Common myeloid progenitor, CD34-positive (primary cell): ENCODE results near the gene CNOT1.
A peak's percentile ranks its signal among the peaks of the same experiment; 100 is the strongest.

ENCODE experiments used
- CTCF ChIA-PET: fragments of 350-600 bp; sonication (Branson Sonifier 250); formaldehyde crosslinking; loops from one replicate; lab custom pipeline; 2021; ENCODE audit warnings: antibody characterized with exemption; lab: Charles Lee
- POLR2A ChIA-PET: fragments of 350-600 bp; sonication (Branson Sonifier 250); formaldehyde crosslinking; loops from one replicate; lab custom pipeline; 2021; ENCODE audit warnings: antibody characterized with exemption; lab: Charles Lee
- DNase-seq, 3 donors: peaks; one replicate each; pipeline versions ENCODE4 v3.0.0 to v3.0.0-alpha.2; 2013
- H3K27ac ChIP-seq, 2 experiments: 1 replicate in 1 of 2; 2 replicates in 1 of 2; pipeline ENCODE4 v1.7.0; 2013; ENCODE audit warnings: inconsistent platforms in 2 of 2, low read length in 2 of 2, mild to moderate bottlenecking in 2 of 2, low read depth in 1 of 2, moderate library complexity in 1 of 2; ENCODE audit not compliant: severe bottlenecking in 2 of 2, insufficient read depth in 1 of 2, poor library complexity in 1 of 2
- H3K27me3 ChIP-seq, 5 experiments: replicated peaks in 2 of 5; 1 replicate in 3 of 5; 2 replicates in 2 of 5; pipeline versions ENCODE4 v1.6.1 to v1.7.0; 2013; ENCODE audit warnings: low read length in 4 of 5, mild to moderate bottlenecking in 2 of 5, moderate library complexity in 2 of 5, inconsistent platforms in 1 of 5; ENCODE audit not compliant: insufficient read depth in 5 of 5, control insufficient read depth in 4 of 5
- H3K36me3 ChIP-seq, 4 experiments: 1 replicate in 2 of 4; 2 replicates in 2 of 4; pipeline versions ENCODE4 v1.6.1 to v1.7.0; 2013; ENCODE audit warnings: low read length in 3 of 4, control low read depth in 1 of 4, mild to moderate bottlenecking in 1 of 4; ENCODE audit not compliant: control insufficient read depth in 4 of 4, insufficient read depth in 4 of 4
- H3K4me1 ChIP-seq, 4 experiments: 1 replicate in 3 of 4; 2 replicates in 1 of 4; pipeline versions ENCODE4 v1.6.1 to v1.7.1; 2013; ENCODE audit warnings: low read length in 3 of 4, mild to moderate bottlenecking in 3 of 4, control low read depth in 1 of 4, inconsistent platforms in 1 of 4, moderate library complexity in 1 of 4; ENCODE audit not compliant: control insufficient read depth in 4 of 4, insufficient read depth in 4 of 4; ENCODE audit errors: control extremely low read depth in 1 of 4
- H3K4me3 ChIP-seq, 7 experiments: 1 replicate in 4 of 7; 2 replicates in 3 of 7; pipeline versions ENCODE4 v1.5.1 to v1.7.0; 2013; ENCODE audit warnings: mild to moderate bottlenecking in 7 of 7, low read length in 6 of 7, moderate library complexity in 6 of 7, inconsistent platforms in 2 of 7, low read depth in 2 of 7, control low read depth in 1 of 7; ENCODE audit not compliant: insufficient read depth in 4 of 7, control insufficient read depth in 1 of 7; ENCODE audit errors: extremely low read depth in 1 of 7
- H3K9me3 ChIP-seq, 5 experiments: 1 replicate in 4 of 5; 2 replicates in 1 of 5; pipeline versions ENCODE4 v1.6.1 to v1.7.1; 2013; ENCODE audit warnings: low read length in 4 of 5, mild to moderate bottlenecking in 2 of 5, inconsistent platforms in 1 of 5, low read depth in 1 of 5, moderate library complexity in 1 of 5; ENCODE audit not compliant: control insufficient read depth in 4 of 5, insufficient read depth in 2 of 5; ENCODE audit errors: control extremely low read depth in 1 of 5
- WGBS: methylation state at CpG from one replicate; pipeline ENCODE4 v1.1.5; 2013; ENCODE audit not compliant: insufficient coverage; 5-methylcytosine and 5-hydroxymethylcytosine counted together

CNOT1 gene

GRCh38 chr16:58500430-58501241 lies 129.0 kb downstream of the CNOT1 start:
- H3K27ac ChIP-seq, result no peak overlapping the region
- DNase-seq, result no peak
- POLR2A ChIA-PET, result no interaction called here

GRCh38 chr16:58499615-58500351 lies 129.8 kb downstream of the CNOT1 start, which contains the start of gene NDRG4:
Gene NDRG4, plus strand, starts transcription at chr16:58500143. Its CDS starts 106 bp downstream, at chr16:58500249.
- no peak within 1 kb of the TSS for H3K27ac ChIP-seq
- POLR2A ChIA-PET, result no interaction called here
- peak within 1 kb of the TSS in 5 of 7 experiments; percentile 43 to 77 (median 63) for H3K4me3 ChIP-seq
- no peaks in the 10 kb centered on the region for H3K36me3 ChIP-seq
- DNase-seq, result peak; percentile 69 to 90 (median 76)
- H3K4me1 ChIP-seq, result peaks cover 0 to 29% (median 19%) of the 10 kb centered on the region in 4 experiments
- 37% methylated on average over 17 of the region's 24 CpGs for WGBS
- H3K27me3 ChIP-seq, result peaks cover 0 to 53% (median 25%) of the 10 kb centered on the region in 5 experiments
- no peaks in the 10 kb centered on the region for H3K9me3 ChIP-seq
- CTCF ChIA-PET, result interaction anchor here (0.9 to 2.7 kb wide), 8 partner anchors 9 to 102 kb away, joined by 3 to 11 read pairs (median 4); no protein-coding TSS in a partner anchor

More at GRCh38 chr16:58500430-58501241, 129.0 kb downstream of the CNOT1 start:
- Histone ChIP-seq H3K4me1 (peaks cover 0 to 22% (median 16%) of the 10 kb centered on the region in 4 experiments), H3K27me3 (peaks cover 0 to 53% (median 25%) of the 10 kb centered on the region in 5 experiments), H3K4me3 (peak overlapping the region in 6 of 7 experiments; percentile 43 to 77 (median 62)), H3K36me3 (no peaks in the 10 kb centered on the region), H3K9me3 (no peaks in the 10 kb centered on the region)
- CTCF ChIA-PET, result interaction anchor here (0.9 to 2.7 kb wide), 8 partner anchors 8 to 103 kb away, joined by 3 to 11 read pairs (median 4); no protein-coding TSS in a partner anchor
- WGBS, result 2% methylated on average over 24 of the region's 36 CpGs

GRCh38 chr16:58499092-58499511 lies 130.5 kb downstream of the CNOT1 start:
- H3K4me1 ChIP-seq, result peaks cover 0 to 30% (median 20%) of the 10 kb centered on the region in 4 experiments
- H3K36me3 ChIP-seq, result no peaks in the 10 kb centered on the region
- H3K27me3 ChIP-seq, result peaks cover 0 to 52% (median 25%) of the 10 kb centered on the region in 5 experiments
- ChIA-PET CTCF (interaction anchor here (1.2 to 2.7 kb wide), 4 partner anchors 10 to 15 kb away, joined by 3 to 11 read pairs (median 8); no protein-coding TSS in a partner anchor), POLR2A (no interaction called here)
- no peak overlapping the region for H3K4me3 ChIP-seq
- WGBS, result 96% methylated on average over 6 of the region's 10 CpGs
- DNase-seq, result no peak
- no peaks in the 10 kb centered on the region for H3K9me3 ChIP-seq
- H3K27ac ChIP-seq, result no peak overlapping the region

- Histone ChIP-seq H3K27ac (no peak overlapping the region), H3K4me1 (peaks cover 0 to 30% (median 20%) of the 10 kb centered on the region in 4 experiments), H3K9me3 (no peaks in the 10 kb centered on the region), H3K36me3 (no peaks in the 10 kb centered on the region), H3K27me3 (peaks cover 0 to 47% (median 25%) of the 10 kb centered on the region in 5 experiments), H3K4me3 (no peak overlapping the region)
- WGBS, result 91% methylated on average over 9 of the region's 9 CpGs
- no peak for DNase-seq
- ChIA-PET POLR2A (no interaction called here), CTCF (interaction anchor here (1.9 to 2.7 kb wide), 2 partner anchors 11 to 14 kb away, joined by 9 to 11 read pairs; no protein-coding TSS in a partner anchor)
Measured at GRCh38 chr16:58498341-58499091, 131.1 kb downstream of the CNOT1 start.

GRCh38 chr16:58497935-58498334 lies 131.7 kb downstream of the CNOT1 start:
- no peak for DNase-seq
- Histone ChIP-seq H3K27ac (no peak overlapping the region), H3K27me3 (peaks cover 0 to 42% (median 25%) of the 10 kb centered on the region in 5 experiments), H3K36me3 (no peaks in the 10 kb centered on the region), H3K4me1 (peaks cover 0 to 30% (median 20%) of the 10 kb centered on the region in 4 experiments), H3K9me3 (no peaks in the 10 kb centered on the region), H3K4me3 (no peak overlapping the region)
- ChIA-PET CTCF (interaction anchor here (0.9 to 1.1 kb wide), 2 partner anchors 16 to 159 kb away, joined by 3 read pairs; no protein-coding TSS in a partner anchor), POLR2A (no interaction called here)
- 62% methylated on average over 5 of the region's 5 CpGs for WGBS

- Histone ChIP-seq H3K4me3 (no peak overlapping the region), H3K9me3 (no peaks in the 10 kb centered on the region), H3K27ac (no peak overlapping the region), H3K27me3 (peaks cover 0 to 37% (median 25%) of the 10 kb centered on the region in 5 experiments), H3K36me3 (no peaks in the 10 kb centered on the region), H3K4me1 (peaks cover 0 to 30% (median 20%) of the 10 kb centered on the region in 4 experiments)
- ChIA-PET CTCF (interaction anchor here (0.9 to 1.1 kb wide), 2 partner anchors 17 to 159 kb away, joined by 3 read pairs; no protein-coding TSS in a partner anchor), POLR2A (no interaction called here)
- DNase-seq, result no peak
- WGBS, result 100% methylated on average over 2 of the region's 2 CpGs
Measured at GRCh38 chr16:58497468-58497867, 132.2 kb downstream of the CNOT1 start.
